HK-2 (cell line): Measurements from ENCODE around the gene BRPF1.

ENCODE experiments used
- DNase-seq: peaks from one replicate; pipeline ENCODE4 v3.0.0-alpha.2; 2018; ENCODE audit not compliant: unreplicated experiment

BRPF1 gene

GRCh38 chr3:9732080-9732739 is 675 bp downstream of the BRPF1 start:
- no peak for DNase-seq

GRCh38 chr3:9732740-9733115 is 1.2 kb downstream of the BRPF1 start:
- DNase-seq: no peak

- DNase-seq: no peak
Observed at GRCh38 chr3:9736831-9737230, 5.3 kb downstream of the BRPF1 start.

GRCh38 chr3:9739181-9739580 is 7.6 kb downstream of the BRPF1 start:
- no peak for DNase-seq

GRCh38 chr3:9742560-9742959 is 11.0 kb downstream of the BRPF1 start:
- DNase-seq: no peak

- no peak for DNase-seq
Observed at GRCh38 chr3:9743548-9743947, 12.0 kb downstream of the BRPF1 start.

- no peak for DNase-seq
Observed at GRCh38 chr3:9744162-9744561, 12.6 kb downstream of the BRPF1 start.

GRCh38 chr3:9745521-9745920 is 14.0 kb downstream of the BRPF1 start:
- no peak for DNase-seq

- DNase-seq: peak; percentile 53
Observed at GRCh38 chr3:9746330-9746729, 14.8 kb downstream of the BRPF1 start.

- DNase-seq: peak; percentile 75
Observed at GRCh38 chr3:9747267-9747666, 15.7 kb downstream of the BRPF1 start.

- DNase-seq: no peak
Observed at GRCh38 chr3:9748031-9748430, 16.5 kb downstream of the BRPF1 start.

- no peak for DNase-seq
Observed at GRCh38 chr3:9749296-9749644, 17.7 kb downstream of the BRPF1 start.

GRCh38 chr3:9749645-9750555 is 18.4 kb downstream of the BRPF1 start, which contains the start of gene OGG1:
Gene OGG1 (plus strand): TSS chr3:9749952. CDS start chr3:9750287, 335 bp downstream.
- peak; percentile 92 for DNase-seq

- no peak for DNase-seq
Observed at GRCh38 chr3:9750556-9751411, 19.2 kb downstream of the BRPF1 start.

GRCh38 chr3:9754678-9755077 is 23.1 kb downstream of the BRPF1 start:
- no peak for DNase-seq

GRCh38 chr3:9757427-9757826 is 25.9 kb downstream of the BRPF1 start:
- DNase-seq: no peak

- no peak for DNase-seq
Observed at GRCh38 chr3:9760779-9761505, 29.4 kb downstream of the BRPF1 start.

- no peak for DNase-seq
Observed at GRCh38 chr3:9761919-9762318, 30.4 kb downstream of the BRPF1 start.

- DNase-seq: no peak
Observed at GRCh38 chr3:9762871-9763270, 31.3 kb downstream of the BRPF1 start.

- DNase-seq: no peak
Observed at GRCh38 chr3:9765865-9766264, 34.3 kb downstream of the BRPF1 start.

GRCh38 chr3:9767418-9767817 is 35.9 kb downstream of the BRPF1 start:
- DNase-seq: no peak
